PC-9 (cell line): ENCODE measurements around the gene KCNH1. TPM values are rescaled to one million over a fixed set of nuclear protein-coding genes. Genes with fewer than 3 reads are reported as not detected.

Experiments
- BruUV-seq: library from RNA; stranded (reverse); fragments of 400-500 nt; replicated peaks from 2 replicates; lab custom pipeline; 2021; lab: Mats Ljungman, UMichigan
- CTCF ChIA-PET: fragments of 300-600 bp; sonication (Branson Sonifier 250); formaldehyde crosslinking; loops from one replicate; lab custom pipeline; 2022; ENCODE audit warnings: antibody characterized with exemption; lab: Charles Lee
- POLR2A ChIA-PET: fragments of 300-600 bp; sonication (Branson Sonifier 250); formaldehyde crosslinking; loops from one replicate; lab custom pipeline; 2022; ENCODE audit warnings: antibody characterized with exemption; ENCODE audit not compliant: unreplicated experiment; lab: Charles Lee
- DNase-seq, 2 experiments: peaks; one replicate each; pipeline versions ENCODE4 v3.0.0 to v3.0.0-alpha.2; 2015 to 2022; ENCODE audit warnings: mixed read lengths in 1 of 2
- H2AFZ ChIP-seq: fragments of 200-600 bp; sonication (generic); 2 replicates; pipeline ENCODE4 v1.8.1; 2017; ENCODE audit warnings: antibody characterized with exemption
- H3F3A ChIP-seq: fragments of 200-600 bp; sonication (generic); 2 replicates; pipeline ENCODE4 v1.8.1; 2017; ENCODE audit warnings: antibody characterized with exemption, mild to moderate bottlenecking, low read depth; ENCODE audit not compliant: insufficient read depth
- H3K27ac ChIP-seq: fragments of 200-600 bp; sonication (generic); 2 replicates; pipeline ENCODE4 v1.6.1; 2016; ENCODE audit warnings: mixed run types
- H3K27me3 ChIP-seq: fragments of 200-600 bp; sonication (generic); 2 replicates; pipeline ENCODE4 v1.6.1; 2016; ENCODE audit warnings: low read depth, mixed run types; ENCODE audit not compliant: insufficient read depth
- H3K36me3 ChIP-seq: fragments of 200-600 bp; sonication (generic); 2 replicates; pipeline ENCODE4 v1.6.1; 2016; ENCODE audit warnings: low read depth, mixed run types
- H3K4me1 ChIP-seq: fragments of 200-600 bp; sonication (generic); replicated peaks from 2 replicates; pipeline ENCODE4 v1.6.1; 2016; ENCODE audit warnings: mixed run types; ENCODE audit not compliant: insufficient read depth
- H3K4me2 ChIP-seq: fragments of 200-600 bp; sonication (generic); 2 replicates; pipeline ENCODE4 v1.6.1; 2017; ENCODE audit warnings: mixed run types
- H3K4me3 ChIP-seq: fragments of 200-600 bp; sonication (generic); 2 replicates; pipeline ENCODE4 v1.6.1; 2016; ENCODE audit warnings: mixed run types
- H3K79me2 ChIP-seq: fragments of 200-600 bp; sonication (generic); 2 replicates; pipeline ENCODE4 v1.6.1; 2017; ENCODE audit warnings: low read depth, mixed run types
- H3K9me2 ChIP-seq: fragments of 200-600 bp; sonication (generic); 2 replicates; pipeline ENCODE4 v1.8.1; 2017; ENCODE audit warnings: mild to moderate bottlenecking; ENCODE audit not compliant: insufficient read depth
- H3K9me3 ChIP-seq: fragments of 200-600 bp; sonication (generic); 2 replicates; pipeline ENCODE4 v1.8.1; 2016; ENCODE audit warnings: low read depth; ENCODE audit not compliant: insufficient read depth
- H4K20me1 ChIP-seq: fragments of 200-600 bp; sonication (generic); 2 replicates; pipeline ENCODE4 v1.8.1; 2017; ENCODE audit not compliant: insufficient read depth
- CTCF ChIP-seq: fragments of 200-600 bp; sonication (generic); conservative IDR thresholded peaks from 2 replicates; pipeline ENCODE4 v1.6.1; 2017; ENCODE audit warnings: mixed run types, antibody characterized with exemption, mild to moderate bottlenecking, moderate library complexity
- EZH2 ChIP-seq: fragments of 200-600 bp; sonication (generic); IDR thresholded peaks from 2 replicates; pipeline ENCODE4 v1.8.0; 2017; ENCODE audit warnings: antibody characterized with exemption, low read depth
- intact Hi-C: fragments of 100-400 bp; cut with micrococcal nuclease; formaldehyde crosslinking; loops from one replicate; pipeline ENCODE4 v1.10.0; 2022; ENCODE audit not compliant: unreplicated experiment
- total RNA-seq: library from RNA; stranded (reverse); gene quantifications from 2 replicates; pipeline ENCODE4 v1.2.3, GENCODE V29; 2021

The KCNH1 gene
- total RNA-seq, 1 experiment from 2014 or later = not detected

- TF ChIP-seq CTCF = no peak
- no peak for TF ChIP-seq EZH2
- H3K27me3 ChIP-seq = peaks cover 8% of the 10 kb centered on the region; the same call in 1 of the 2 replicates
- H4K20me1 ChIP-seq = no peaks in the 10 kb centered on the region
- no peaks in the 10 kb centered on the region for H3K36me3 ChIP-seq
- no peak for DNase-seq
- no peak overlapping the region for H2AFZ ChIP-seq
- H3K79me2 ChIP-seq = no peaks in the 10 kb centered on the region
- H3F3A ChIP-seq = no peaks in the 10 kb centered on the region
- no peak overlapping the region for H3K4me3 ChIP-seq
- intact Hi-C loops = no loop called here
- CTCF ChIA-PET = no interaction called here
- POLR2A ChIA-PET = no interaction called here
- no peak overlapping the region for H3K4me2 ChIP-seq
- no peaks in the 10 kb centered on the region for H3K4me1 ChIP-seq
- no peaks in the 10 kb centered on the region for H3K9me3 ChIP-seq
- no TSS peak for BruUV-seq
- no peak overlapping the region for H3K27ac ChIP-seq
- H3K9me2 ChIP-seq = no peaks in the 10 kb centered on the region
Observed at GRCh38 chr1:210652329-210652954, 481.5 kb downstream of the KCNH1 start.

DNA sequence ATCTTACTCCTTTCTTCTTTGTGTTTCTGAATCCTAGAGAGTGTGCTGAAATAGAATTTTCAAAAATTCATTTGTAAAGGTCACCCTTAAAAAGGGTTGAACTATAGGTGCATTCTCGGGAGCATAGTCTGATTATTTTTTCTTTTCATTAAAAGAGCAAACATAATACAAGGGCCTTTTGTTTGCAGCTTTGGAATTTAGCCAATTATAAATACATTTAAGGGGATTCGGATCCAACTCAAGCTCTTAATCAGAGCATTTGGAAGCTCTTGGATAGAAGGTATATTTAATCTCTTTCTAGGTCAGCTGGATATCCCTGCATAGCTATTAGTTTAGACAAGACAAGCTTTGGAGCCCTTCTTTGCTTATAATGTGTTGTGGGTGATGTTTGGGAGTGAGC is 483.5 kb downstream of the KCNH1 start:
- CTCF ChIA-PET = no interaction called here
- no peak for DNase-seq
- no peaks in the 10 kb centered on the region for H3K79me2 ChIP-seq
- POLR2A ChIA-PET = interaction anchor here (0.6 kb wide), 1 partner anchor 1478 kb away, joined by 6 read pairs; no protein-coding TSS in a partner anchor
- BruUV-seq = no TSS peak
- TF ChIP-seq CTCF (no peak), EZH2 (no peak)
- no peaks in the 10 kb centered on the region for H3F3A ChIP-seq
- no peaks in the 10 kb centered on the region for H3K4me1 ChIP-seq
- intact Hi-C loops = no loop called here
- no peaks in the 10 kb centered on the region for H4K20me1 ChIP-seq
- no peak overlapping the region for H3K4me3 ChIP-seq
- no peaks in the 10 kb centered on the region for H3K27me3 ChIP-seq
- H3K9me3 ChIP-seq = no peaks in the 10 kb centered on the region
- no peak overlapping the region for H3K4me2 ChIP-seq
- no peaks in the 10 kb centered on the region for H3K9me2 ChIP-seq
- no peak overlapping the region for H3K27ac ChIP-seq
- H2AFZ ChIP-seq = no peak overlapping the region
- H3K36me3 ChIP-seq = no peaks in the 10 kb centered on the region

DNA sequence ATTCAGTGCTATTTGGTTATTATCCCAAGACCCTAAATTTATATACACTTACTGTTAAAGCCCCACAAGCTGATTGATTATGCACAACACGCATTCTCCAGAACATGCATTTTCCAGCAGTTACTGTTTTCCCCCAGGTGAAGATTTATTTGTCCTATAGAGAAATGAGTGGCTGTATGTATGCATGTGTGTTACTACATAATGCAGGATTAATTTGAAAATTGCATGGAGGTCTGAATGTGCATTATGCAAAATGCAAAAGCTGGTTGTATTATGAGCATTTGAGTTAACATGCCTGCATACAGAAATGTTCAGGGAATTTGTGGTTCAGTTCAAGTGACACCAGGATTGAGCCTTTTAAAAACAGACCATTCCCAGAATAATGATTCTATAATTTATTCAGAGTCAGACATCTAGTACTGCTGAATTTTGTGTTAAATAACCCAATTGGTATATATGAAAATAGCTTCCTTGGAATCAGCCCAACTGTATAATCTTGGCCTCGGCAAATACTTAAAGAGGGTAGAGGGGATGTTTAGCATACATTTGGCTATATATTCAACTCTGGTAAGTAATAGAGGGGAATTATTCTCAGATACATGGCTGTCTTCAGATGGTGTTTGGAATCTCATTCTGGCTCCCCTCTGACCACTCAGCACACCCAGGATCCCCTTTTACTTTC is 485.2 kb downstream of the KCNH1 start:
- H2AFZ ChIP-seq = no peak overlapping the region
- CTCF ChIA-PET = no interaction called here
- TF ChIP-seq CTCF = no peak
- H3K9me2 ChIP-seq = no peaks in the 10 kb centered on the region
- no peaks in the 10 kb centered on the region for H3K4me1 ChIP-seq
- intact Hi-C loops = no loop called here
- POLR2A ChIA-PET = no interaction called here
- no TSS peak for BruUV-seq
- H4K20me1 ChIP-seq = no peaks in the 10 kb centered on the region
- H3K4me2 ChIP-seq = no peak overlapping the region
- no peaks in the 10 kb centered on the region for H3F3A ChIP-seq
- no peak for DNase-seq
- no peaks in the 10 kb centered on the region for H3K36me3 ChIP-seq
- no peaks in the 10 kb centered on the region for H3K79me2 ChIP-seq
- no peak overlapping the region for H3K27ac ChIP-seq
- H3K27me3 ChIP-seq = no peaks in the 10 kb centered on the region
- H3K9me3 ChIP-seq = no peaks in the 10 kb centered on the region
- H3K4me3 ChIP-seq = no peak overlapping the region
